MM.1S (cell line): Measurements from ENCODE around the gene JMJD7.

ENCODE experiments used
- DNase-seq: peaks from one replicate; pipeline ENCODE4 v3.0.0-alpha.2; 2015
- H2AFZ ChIP-seq: fragments of 300-600 bp; sonication (generic); 2 replicates; pipeline ENCODE4 v1.6.0; 2016; ENCODE audit warnings: antibody characterized with exemption, low read length
- H3F3A ChIP-seq: fragments of 300-600 bp; sonication (generic); 2 replicates; pipeline ENCODE4 v1.6.1; 2016; ENCODE audit warnings: mild to moderate bottlenecking, antibody characterized with exemption, low read length, moderate library complexity, mixed read lengths; ENCODE audit not compliant: insufficient read depth
- H3K27ac ChIP-seq: fragments of 300-600 bp; sonication (generic); 2 replicates; pipeline ENCODE4 v1.5.1; 2016; ENCODE audit warnings: mild to moderate bottlenecking, low read length
- H3K27me3 ChIP-seq: fragments of 300-600 bp; sonication (generic); replicated peaks from 2 replicates; pipeline ENCODE4 v1.6.0; 2016; ENCODE audit warnings: low read length; ENCODE audit not compliant: insufficient read depth
- H3K36me3 ChIP-seq: fragments of 300-600 bp; sonication (generic); replicated peaks from 2 replicates; pipeline ENCODE4 v1.6.1; 2016; ENCODE audit warnings: mild to moderate bottlenecking, low read length, mixed read lengths; ENCODE audit not compliant: insufficient read depth
- H3K4me1 ChIP-seq: fragments of 300-600 bp; sonication (generic); 2 replicates; pipeline ENCODE4 v1.6.1; 2016; ENCODE audit warnings: low read length, mixed read lengths
- H3K4me2 ChIP-seq: fragments of 300-600 bp; sonication (generic); 2 replicates; pipeline ENCODE4 v1.6.0; 2016; ENCODE audit warnings: low read depth, low read length
- H3K4me3 ChIP-seq: fragments of 300-600 bp; sonication (generic); 2 replicates; pipeline ENCODE4 v1.5.1; 2016; ENCODE audit warnings: low read length, mixed read lengths
- H3K79me2 ChIP-seq: fragments of 300-600 bp; sonication (generic); 2 replicates; pipeline ENCODE4 v1.6.1; 2016; ENCODE audit warnings: mixed run types, low read length, mixed read lengths
- H3K9ac ChIP-seq: fragments of 300-600 bp; sonication (generic); 2 replicates; pipeline ENCODE4 v1.6.1; 2016; ENCODE audit warnings: low read length, mixed read lengths
- H3K9me2 ChIP-seq: fragments of 300-600 bp; sonication (generic); replicated peaks from 2 replicates; pipeline ENCODE4 v1.6.1; 2016; ENCODE audit warnings: mild to moderate bottlenecking, low read length, mixed read lengths; ENCODE audit not compliant: insufficient read depth
- H3K9me3 ChIP-seq: fragments of 300-600 bp; sonication (generic); replicated peaks from 2 replicates; pipeline ENCODE4 v1.6.1; 2016; ENCODE audit warnings: mild to moderate bottlenecking, low read length, mixed read lengths; ENCODE audit not compliant: insufficient read depth
- H4K20me1 ChIP-seq: fragments of 300-600 bp; sonication (generic); 2 replicates; pipeline ENCODE4 v1.6.1; 2016; ENCODE audit warnings: mild to moderate bottlenecking, low read length, moderate library complexity, mixed read lengths; ENCODE audit not compliant: insufficient read depth
- CTCF ChIP-seq: fragments of 300-600 bp; sonication (generic); IDR thresholded peaks from 2 replicates; pipeline ENCODE4 v1.5.1; 2016; ENCODE audit warnings: antibody characterized with exemption, low read length, mixed read lengths
- EZH2 ChIP-seq: fragments of 300-600 bp; sonication (generic); optimal IDR thresholded peaks from 2 replicates; pipeline ENCODE3; 2017; ENCODE audit warnings: low read depth, mild to moderate bottlenecking, antibody characterized with exemption, low read length, mixed read lengths
- EZH2phosphoT487 ChIP-seq: fragments of 300-600 bp; sonication (generic); IDR thresholded peaks from 2 replicates; pipeline ENCODE4 v1.6.1; 2018; ENCODE audit warnings: antibody characterized with exemption, low read length

Gene JMJD7

GRCh38 chr15:41792000-41792637, 35.8 kb upstream of the JMJD7 start:
- Histone ChIP-seq H3K36me3 (no peaks in the 10 kb centered on the region), H2AFZ (no peak overlapping the region), H3K4me1 (no peaks in the 10 kb centered on the region), H3K27me3 (no peaks in the 10 kb centered on the region), H3K9me3 (no peaks in the 10 kb centered on the region), H3K4me2 (no peak overlapping the region), H4K20me1 (no peaks in the 10 kb centered on the region), H3K9ac (no peak overlapping the region), H3K27ac (no peak overlapping the region), H3K4me3 (no peak overlapping the region), H3K79me2 (no peaks in the 10 kb centered on the region), H3F3A (no peaks in the 10 kb centered on the region), H3K9me2 (no peaks in the 10 kb centered on the region)
- no peak for DNase-seq
- no peak for TF ChIP-seq CTCF
- no peak for TF ChIP-seq EZH2
- TF ChIP-seq EZH2phosphoT487 = no peak

- no peaks in the 10 kb centered on the region for H3K9me3 ChIP-seq
- no peaks in the 10 kb centered on the region for H3K9me2 ChIP-seq
- no peak overlapping the region for H3K4me3 ChIP-seq
- no peak overlapping the region for H3K4me2 ChIP-seq
- no peaks in the 10 kb centered on the region for H3K36me3 ChIP-seq
- no peak overlapping the region for H3K27ac ChIP-seq
- H3K9ac ChIP-seq = no peak overlapping the region
- TF ChIP-seq EZH2 = no peak
- TF ChIP-seq CTCF = no peak
- TF ChIP-seq EZH2phosphoT487 = no peak
- no peaks in the 10 kb centered on the region for H4K20me1 ChIP-seq
- no peaks in the 10 kb centered on the region for H3K79me2 ChIP-seq
- no peak for DNase-seq
- H3K27me3 ChIP-seq = no peaks in the 10 kb centered on the region
- H3K4me1 ChIP-seq = no peaks in the 10 kb centered on the region
- H3F3A ChIP-seq = no peaks in the 10 kb centered on the region
- no peak overlapping the region for H2AFZ ChIP-seq
These were observed 33.8 kb upstream of the JMJD7 start for GRCh38 chr15:41794081-41794480.

GRCh38 chr15:41795996-41796856, 31.7 kb upstream of the JMJD7 start:
- Histone ChIP-seq H3K4me3 (no peak overlapping the region), H3K36me3 (no peaks in the 10 kb centered on the region), H2AFZ (no peak overlapping the region), H3K9me2 (no peaks in the 10 kb centered on the region), H4K20me1 (no peaks in the 10 kb centered on the region), H3K27me3 (no peaks in the 10 kb centered on the region), H3K9ac (no peak overlapping the region), H3K4me2 (no peak overlapping the region), H3F3A (no peaks in the 10 kb centered on the region), H3K9me3 (no peaks in the 10 kb centered on the region), H3K4me1 (no peaks in the 10 kb centered on the region), H3K79me2 (no peaks in the 10 kb centered on the region), H3K27ac (no peak overlapping the region)
- TF ChIP-seq CTCF (no peak), EZH2 (no peak), EZH2phosphoT487 (no peak)
- DNase-seq = no peak
